PC-3 (cell line): Measurements from ENCODE around the gene RBMS2.

ENCODE experiments used
- EZH2 ChIP-seq: fragments of 300-600 bp; sonication (generic); IDR thresholded peaks from one replicate; pipeline ENCODE4 v1.6.1; 2017; ENCODE audit warnings: antibody characterized with exemption, mild to moderate bottlenecking, low read length; ENCODE audit not compliant: unreplicated experiment
- EZH2phosphoT487 ChIP-seq: fragments of 300-600 bp; sonication (generic); IDR thresholded peaks from 2 replicates; pipeline ENCODE4 v1.6.1; 2018; ENCODE audit warnings: mild to moderate bottlenecking, antibody characterized with exemption, low read length, borderline replicate concordance
- TF ChIP-seq, protein P1 (sequence below): fragments of 300-600 bp; sonication (generic); conservative IDR thresholded peaks from 2 replicates; pipeline ENCODE4 v1.5.1; 2017; ENCODE audit warnings: antibody characterized with exemption, low read depth, mild to moderate bottlenecking, low read length

DNA sequence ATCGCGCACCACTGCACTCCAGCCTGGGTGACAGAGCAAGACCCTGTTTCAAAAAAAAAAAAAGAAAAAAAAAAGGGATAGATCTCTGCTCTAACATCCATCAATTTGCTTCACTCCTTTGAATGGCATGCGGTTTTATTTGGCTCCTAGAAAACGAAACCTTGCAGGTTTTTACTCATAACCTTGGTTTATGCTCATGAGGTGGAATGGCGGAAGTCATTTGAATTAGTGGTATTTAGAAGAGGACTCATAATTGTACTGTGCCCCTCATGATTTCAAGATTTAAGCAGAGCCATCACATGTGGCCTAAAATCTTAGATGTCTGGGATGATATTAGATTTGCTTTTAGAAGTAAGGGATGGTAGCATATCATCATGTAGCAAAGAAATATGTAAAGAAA lies 29.4 kb downstream of the RBMS2 start:
- TF ChIP-seq, protein P1, sequence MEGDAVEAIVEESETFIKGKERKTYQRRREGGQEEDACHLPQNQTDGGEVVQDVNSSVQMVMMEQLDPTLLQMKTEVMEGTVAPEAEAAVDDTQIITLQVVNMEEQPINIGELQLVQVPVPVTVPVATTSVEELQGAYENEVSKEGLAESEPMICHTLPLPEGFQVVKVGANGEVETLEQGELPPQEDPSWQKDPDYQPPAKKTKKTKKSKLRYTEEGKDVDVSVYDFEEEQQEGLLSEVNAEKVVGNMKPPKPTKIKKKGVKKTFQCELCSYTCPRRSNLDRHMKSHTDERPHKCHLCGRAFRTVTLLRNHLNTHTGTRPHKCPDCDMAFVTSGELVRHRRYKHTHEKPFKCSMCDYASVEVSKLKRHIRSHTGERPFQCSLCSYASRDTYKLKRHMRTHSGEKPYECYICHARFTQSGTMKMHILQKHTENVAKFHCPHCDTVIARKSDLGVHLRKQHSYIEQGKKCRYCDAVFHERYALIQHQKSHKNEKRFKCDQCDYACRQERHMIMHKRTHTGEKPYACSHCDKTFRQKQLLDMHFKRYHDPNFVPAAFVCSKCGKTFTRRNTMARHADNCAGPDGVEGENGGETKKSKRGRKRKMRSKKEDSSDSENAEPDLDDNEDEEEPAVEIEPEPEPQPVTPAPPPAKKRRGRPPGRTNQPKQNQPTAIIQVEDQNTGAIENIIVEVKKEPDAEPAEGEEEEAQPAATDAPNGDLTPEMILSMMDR, result no peak
- no peak for TF ChIP-seq EZH2phosphoT487
- TF ChIP-seq EZH2, result no peak
